Stimulated activated CD8-positive, alpha-beta memory T cell treated with anti-CD3 and anti-CD28 coated beads, Interleukin-7, amount 100 ng/mL, for 1 hour (primary cell): Measurements from ENCODE around the gene SLC4A1AP.

Experiments
- DNase-seq, 2 donors: peaks; one replicate each; pipeline ENCODE4 v3.0.0-alpha.2; 2020; ENCODE audit warnings: low read depth in 2 of 2

Gene SLC4A1AP

DNA sequence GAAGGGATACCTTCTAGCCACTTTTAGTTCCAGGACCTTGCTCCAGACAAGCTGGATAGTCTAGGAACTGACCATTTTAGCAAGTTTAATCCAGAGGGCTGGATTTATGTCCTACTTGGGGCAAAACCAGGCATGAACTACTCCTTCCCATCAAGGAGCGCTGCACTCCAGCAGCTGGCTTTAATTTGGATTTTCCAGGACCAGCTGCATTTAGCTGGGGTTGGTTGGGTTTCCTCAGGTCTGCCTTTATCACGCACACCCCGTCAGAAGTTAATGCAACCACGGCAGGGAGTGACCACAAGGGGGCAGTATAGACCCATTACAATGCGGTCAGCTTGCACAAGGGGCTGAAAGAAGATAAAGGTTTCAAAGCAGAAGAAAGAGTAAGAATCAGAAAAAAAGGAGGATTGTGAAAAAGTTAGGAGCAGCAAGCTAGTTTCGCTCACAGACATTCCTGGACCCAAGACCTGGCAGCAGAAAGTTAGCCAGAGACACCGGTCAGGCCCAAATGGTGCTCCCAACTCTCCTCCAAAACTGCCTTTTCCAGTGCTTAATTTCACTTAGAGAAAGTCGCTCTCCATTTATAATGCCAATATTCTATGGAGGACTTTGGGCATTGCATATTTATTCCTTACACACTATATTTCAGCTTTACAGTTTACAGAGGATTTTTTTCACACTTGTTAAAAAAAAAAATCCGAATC is 40.1 kb downstream of the SLC4A1AP start:
- DNase-seq, result peak; percentile 67 to 68

DNA sequence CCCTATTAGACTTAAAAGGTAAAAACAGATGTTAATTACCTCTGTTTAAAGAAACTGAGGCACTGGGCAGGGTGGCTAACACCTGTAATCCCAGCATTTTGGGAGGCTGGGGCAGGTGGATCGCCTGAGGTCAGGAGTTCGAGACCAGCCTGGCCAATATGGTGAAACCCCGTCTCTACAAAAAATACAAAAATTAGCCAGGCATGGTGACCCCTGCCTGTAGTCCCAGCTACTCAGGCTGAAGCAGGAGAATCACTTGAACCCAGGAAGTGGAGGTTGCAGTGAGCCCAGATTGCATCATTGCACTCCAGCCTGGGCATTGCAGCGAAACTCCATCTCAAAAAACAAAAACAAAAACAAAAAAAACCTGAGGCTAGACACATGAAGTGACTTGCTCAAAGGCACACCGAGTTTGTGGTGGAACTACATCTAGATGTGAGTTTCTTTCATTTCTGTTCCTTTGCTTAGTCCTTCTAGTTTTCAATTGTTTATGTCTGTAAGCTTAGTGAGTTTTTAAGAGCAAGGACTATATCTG is 40.7 kb downstream of the SLC4A1AP start:
- no peak for DNase-seq

DNA sequence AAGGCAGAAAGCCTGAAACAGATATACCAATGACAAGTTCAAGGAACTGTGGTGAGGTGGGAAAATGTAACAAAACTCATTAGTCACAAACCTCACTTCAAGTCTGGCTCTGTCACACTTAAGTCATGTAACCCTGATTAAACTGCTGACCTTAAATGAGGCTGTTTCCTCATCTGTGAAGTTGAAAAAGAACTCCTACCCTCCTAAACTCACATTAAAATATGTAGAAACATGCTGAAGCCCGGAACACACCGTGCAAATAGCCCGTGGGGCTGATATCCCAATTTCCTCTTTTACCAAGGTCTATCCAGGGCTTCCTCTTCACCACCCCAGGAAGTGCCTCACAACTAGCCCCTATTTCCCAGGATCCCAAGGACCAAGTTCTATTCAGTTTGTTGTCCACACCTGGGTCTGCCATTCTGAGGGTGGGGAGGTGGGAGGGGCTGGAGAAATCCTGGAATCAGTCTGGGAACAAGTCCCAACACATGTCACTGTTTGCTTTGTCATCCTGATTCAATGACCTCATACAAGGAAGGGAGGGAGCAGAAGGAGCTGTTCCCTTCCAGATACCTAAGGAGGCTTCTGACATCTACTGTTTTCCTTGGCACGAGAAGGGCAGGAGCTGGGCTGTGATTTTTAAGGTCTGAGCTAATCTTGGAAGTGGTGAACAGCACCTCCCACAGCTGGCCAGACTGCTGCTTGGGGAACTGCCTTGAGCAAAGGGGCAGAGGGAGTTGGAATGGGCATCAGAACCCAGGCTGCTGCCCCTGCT is 42.3 kb downstream of the SLC4A1AP start:
- no peak for DNase-seq

DNA sequence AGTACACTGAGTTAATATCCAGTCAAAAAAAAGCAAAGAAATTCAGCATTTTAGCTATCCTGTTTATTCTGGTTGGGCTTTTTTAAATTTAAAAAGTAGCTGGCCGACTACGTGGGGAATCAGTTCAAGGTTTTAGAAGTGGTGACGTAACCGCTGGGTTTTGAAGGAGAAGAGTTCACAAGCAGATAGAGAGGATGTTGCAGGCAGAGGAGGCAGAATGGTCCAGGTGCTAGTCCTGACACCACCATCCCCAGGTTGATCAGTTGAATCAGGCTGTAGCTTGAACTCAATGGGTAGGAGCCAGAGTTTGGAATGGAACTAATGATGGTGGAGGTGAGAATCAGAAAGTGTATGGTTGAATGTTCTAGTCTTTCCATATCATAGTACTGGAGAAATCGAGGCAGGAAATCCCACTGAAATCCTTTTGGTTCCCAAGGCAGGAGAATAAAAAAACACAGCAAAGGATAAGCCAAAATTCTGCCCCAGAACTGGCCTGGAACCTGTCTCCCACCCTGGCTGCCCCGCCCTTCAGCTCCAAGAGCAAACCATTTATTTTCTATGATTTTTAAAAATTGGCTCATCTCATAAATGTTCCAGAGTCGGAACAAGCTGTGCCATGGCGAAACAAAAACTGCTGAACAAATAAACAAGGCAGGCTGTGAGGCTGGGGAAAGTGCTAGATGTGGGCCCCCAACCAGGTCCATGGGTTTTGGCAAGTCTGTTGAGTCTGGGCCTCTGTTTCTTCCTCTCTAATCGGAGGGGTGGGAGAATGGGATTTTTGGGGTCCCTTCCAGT is 44.0 kb downstream of the SLC4A1AP start:
- no peak for DNase-seq

DNA sequence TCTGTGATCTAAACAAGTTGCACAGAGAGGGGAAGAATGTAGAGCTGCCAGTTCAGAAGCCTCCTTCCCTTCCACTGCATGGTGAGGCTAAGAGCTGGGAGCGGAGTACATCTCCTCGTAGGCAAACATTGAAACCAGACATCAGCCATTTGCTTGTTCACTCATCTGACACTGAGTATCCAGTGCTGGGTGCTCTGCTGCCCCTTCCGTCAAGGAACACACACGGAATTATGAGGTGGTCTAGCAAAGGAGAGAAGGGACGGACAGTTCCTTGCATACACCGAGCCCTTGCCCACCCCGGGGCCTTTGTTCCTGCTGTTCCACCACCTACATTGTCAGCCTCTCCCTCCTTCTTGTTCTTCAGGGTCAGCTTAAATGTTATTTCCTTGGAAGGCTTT is 44.6 kb downstream of the SLC4A1AP start:
- DNase-seq, result no peak

DNA sequence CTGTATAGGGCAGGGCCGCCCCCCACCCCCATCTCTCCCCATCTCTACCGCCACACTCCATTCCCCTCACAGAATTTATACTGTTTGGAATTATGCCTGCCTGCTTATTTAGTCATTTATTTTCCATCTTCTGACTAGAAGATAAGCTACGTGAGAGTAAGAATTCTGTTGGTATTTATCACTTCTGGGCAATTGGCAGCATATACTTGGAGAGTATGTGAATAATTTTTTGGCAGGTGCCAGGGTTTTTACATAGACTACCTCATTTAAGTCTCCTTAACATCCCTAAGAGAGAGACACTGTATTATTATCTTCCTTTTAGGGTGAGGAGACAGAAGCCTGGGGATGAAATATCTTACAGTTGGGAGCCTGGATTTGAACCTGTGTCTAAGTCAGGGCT is 45.0 kb downstream of the SLC4A1AP start:
- no peak for DNase-seq

DNA sequence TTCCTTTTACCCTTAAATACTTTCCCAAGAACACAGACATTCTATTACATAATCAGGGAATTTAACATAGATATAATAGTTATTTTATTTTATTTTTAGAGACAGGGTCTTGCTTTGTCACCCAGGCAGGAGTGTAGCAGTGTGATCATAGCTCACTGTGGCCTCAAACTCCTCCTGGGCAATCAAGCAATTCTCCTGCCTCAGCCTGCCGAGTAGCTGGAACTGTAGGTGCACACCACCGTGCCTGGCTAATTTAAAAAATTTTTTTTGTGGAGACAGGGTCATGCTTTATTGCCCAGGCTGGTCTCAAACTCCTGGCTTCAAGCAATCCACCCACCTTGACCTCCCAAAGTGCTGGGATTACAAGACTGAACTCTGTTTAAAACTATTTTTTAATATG is 45.6 kb downstream of the SLC4A1AP start:
- DNase-seq, result no peak

DNA sequence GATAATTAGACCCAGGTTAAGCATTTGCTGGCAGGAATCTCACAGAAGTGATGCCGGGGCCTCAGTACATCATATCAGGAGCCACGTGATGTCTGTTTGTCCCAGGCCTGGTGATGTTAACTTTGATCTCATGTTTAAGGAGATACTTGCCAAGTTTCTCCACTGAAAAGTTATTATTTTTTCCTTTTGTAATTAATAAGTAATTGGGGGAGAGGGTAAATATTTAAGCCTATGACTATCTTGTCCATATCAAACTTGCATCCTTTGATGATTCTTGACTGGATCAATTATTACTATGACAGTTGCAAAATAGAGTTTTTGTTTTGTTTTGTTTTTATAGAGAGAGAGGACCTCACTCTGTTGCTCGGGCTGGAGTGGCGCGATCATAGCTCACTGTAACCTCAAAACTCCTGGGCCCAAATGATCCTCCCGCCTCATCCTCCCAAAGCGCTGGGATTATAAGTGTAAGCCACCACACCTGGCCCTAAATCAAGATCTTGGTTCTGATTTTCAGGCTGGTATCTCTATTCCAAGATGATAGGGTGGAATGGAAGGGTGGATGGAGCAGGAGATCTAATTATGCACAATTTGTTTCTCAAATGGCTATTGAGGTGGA is 46.4 kb downstream of the SLC4A1AP start:
- DNase-seq, result no peak

DNA sequence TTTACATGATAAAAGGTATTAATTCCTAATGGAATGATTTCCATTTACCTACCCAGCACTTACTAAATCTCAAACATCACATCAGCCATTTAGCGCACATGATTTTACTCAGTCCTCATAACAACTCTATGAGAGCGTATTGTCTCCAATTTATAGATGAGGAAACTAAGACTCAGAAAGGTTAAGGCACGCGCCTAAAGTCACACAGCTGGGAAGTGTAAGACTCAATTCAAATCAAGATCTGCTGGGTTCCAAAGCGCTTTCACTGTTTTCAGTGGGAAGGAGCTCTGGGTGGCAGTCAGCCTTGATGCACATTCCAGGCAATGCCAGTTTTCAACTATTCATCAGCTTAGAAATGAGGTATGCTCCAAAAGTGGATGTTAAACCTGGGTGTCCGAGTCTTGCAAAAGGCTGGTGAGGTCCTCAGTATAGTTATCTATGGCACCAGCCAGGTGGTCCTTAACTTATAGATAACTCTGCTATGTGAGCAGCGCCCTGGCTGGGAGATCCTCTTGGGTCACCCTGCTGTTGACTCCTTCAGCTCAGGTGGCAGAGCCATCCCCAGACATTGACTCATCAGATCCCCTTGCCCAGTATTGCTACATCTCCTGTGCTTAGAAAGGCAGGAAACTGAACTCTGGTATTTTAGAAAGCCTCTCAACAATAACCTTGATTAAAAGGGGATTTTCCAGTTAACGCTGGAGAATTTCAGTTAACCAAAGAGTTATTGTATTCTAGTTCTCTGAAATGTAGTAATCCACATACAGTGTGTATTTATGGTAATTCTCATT is 47.1 kb downstream of the SLC4A1AP start:
- DNase-seq, result no peak

DNA sequence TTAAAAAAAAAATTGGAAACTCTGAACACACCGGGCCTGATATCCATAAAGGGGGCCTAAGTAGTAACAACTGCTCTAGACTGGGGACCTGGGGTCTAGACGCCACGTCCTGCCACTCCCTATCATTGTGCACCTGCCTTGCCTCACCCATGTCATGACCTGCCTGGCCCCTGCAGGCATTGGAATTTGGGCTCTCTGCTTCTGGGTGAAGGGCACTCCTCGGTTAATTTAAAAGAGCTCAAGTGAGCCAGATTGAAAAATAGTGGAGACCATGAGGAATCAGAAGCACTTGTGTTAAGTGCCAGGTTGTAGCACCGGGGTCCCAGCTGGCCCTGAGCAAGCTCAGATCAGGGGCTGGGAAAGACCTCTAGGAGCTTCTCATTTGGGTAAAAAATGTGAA is 48.1 kb downstream of the SLC4A1AP start:
- DNase-seq, result no peak

DNA sequence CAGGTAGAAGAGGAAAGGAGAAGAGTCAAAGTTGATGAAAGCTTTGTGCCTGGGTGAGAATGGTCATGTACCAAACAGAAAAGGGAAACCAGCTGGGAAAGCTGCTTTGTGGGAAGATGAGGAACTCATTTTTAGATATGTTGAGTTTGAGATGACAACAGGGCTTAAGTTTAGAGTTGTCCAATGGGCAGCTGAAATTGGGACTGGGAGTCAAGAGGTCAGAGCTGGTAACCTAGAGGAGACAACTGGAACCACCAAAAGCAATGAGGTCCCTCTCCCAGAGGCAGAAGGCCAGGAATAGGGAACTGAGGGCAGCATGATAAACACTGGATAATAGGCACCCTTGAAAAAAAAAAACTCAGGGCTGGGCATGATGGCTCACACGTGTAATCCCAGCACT is 48.8 kb downstream of the SLC4A1AP start:
- DNase-seq, result no peak

DNA sequence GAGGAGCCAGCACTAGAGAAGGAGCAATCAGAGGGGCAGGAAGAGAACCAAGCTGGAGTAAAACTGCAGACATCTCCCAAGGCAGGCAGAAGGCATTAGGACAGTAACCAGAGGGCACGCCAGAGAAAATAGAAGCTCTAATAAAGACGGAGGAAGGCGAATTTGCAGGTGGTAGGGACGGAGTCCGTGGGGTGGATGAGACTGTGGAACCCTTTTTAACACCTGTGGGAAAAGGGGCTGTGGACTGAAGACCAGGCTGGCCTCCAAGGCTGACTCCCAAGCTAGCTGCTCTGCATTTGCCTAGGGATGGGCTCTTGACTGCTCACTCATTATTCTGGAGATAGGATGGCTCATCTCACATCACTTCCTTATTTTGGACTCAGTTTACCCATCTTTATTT is 49.5 kb downstream of the SLC4A1AP start:
- DNase-seq, result no peak

DNA sequence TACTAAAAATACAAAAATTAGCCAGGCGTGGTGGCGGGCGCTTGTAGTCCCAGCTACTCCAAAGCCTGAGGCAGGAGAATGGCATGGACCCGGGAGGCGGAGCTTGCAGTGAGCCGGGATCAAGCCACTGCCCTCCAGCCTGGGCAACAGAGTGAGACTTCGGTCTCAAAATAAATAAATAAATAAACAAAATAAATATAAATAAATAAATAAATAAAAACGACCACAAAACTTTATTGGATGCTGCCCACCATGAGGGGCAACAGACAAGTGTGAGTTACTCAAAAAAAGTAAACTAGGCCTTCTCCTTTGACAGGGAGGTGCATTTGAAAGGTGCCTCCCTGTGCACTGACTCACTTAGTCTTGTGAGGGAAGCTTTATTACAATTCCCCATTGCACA is 50.4 kb downstream of the SLC4A1AP start:
- no peak for DNase-seq

DNA sequence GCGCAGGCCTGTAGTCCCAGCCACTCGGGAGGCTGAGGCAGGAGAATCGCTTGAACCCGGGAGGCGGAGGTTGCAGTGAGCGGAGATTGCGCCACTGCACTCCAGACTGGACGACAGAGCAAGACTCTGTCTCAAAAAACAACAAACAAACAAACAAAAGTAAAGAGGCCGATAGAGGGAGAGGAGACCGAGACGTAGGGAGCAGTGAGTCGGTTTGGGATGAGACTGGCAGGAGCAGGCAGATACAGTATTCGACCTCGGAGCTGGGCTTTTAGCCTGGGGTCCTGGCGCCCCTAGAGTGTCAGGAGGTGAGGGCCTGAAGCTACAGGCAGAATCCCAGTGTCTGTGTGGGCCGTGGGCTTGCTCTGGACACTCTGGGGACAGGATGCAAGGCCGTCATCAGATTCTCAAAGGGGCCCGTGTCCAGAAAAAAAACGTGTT is 51.2 kb downstream of the SLC4A1AP start:
- no peak for DNase-seq

DNA sequence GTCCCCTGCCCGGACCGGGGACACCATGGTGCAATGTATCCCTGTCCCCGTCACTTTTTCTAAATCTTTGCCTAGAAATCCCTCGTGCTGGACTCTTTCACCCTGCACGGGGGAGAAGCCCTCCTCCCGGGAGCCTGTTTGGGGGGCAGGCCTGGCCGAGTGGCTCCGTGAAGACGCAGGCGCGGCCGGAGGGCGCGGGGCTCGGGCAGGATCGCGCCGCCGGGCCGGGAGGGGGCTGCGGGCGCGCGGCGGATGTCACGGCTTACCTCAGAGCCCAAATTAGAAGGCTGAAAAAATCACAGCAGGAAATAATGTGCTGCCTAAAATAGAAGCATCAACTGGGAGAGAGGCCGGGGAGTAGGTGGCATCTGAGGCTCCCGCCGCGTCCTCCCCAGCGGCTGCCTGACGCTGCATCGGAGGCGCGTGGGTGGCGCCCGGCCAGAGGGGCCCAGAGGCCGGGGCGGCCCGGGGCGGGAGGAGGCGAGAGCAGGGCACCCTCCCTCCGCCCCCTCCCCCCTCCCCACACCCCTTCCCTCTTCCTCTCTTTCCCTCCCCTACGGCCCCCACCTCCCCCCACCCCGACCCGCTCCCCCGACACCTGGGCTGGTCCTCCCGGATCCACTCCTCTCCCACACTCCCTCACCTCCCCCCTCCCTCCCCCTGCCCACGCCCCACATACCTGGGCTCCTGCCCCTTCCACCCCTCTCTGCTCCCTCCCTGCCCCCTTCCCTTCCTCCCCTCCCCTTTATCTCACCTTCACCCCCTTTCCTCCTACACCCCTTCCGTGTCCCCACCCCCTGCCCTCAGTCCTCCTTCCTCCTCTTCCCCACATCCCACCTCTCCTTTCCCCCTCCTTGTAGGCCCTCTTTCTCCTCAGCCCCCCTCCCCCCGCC is 51.9 kb downstream of the SLC4A1AP start:
- DNase-seq, result no peak

DNA sequence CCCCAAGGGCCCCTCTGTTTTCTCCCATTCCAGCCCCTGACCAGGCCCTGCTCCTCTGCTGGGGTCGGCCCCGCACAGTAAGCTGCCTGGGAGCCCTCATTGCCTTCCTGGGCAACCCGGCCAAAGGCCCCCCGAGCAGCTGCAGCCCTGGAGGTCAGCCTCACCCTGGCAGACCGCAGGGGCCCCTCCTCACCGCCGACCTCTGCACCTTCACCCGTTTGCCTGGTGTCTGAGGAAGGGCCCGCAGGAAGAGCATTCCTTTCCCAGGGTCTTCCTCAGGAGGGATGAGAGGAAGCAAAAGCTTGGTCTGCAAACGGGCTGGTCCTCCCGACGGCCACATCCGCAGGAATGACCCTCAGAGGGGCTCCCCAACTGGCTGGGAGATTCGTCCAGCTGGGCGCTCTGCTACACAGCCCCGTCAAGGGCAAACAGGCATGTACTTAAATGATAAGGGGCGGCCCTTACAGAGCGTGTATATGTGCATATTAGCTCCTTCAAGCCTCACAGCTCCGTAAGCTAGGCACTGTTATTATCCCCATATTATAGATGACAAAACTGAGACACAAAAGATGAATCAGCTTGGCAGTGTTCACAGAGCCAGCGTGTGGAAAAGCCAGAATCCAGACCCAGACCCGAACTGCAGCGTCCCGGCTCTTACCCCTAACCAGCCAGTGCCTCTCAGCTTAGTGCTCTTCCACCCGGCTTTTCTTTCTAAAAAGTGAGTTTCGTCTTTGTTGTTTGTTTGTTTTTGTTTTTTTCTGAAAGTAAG is 52.8 kb downstream of the SLC4A1AP start:
- no peak for DNase-seq

DNA sequence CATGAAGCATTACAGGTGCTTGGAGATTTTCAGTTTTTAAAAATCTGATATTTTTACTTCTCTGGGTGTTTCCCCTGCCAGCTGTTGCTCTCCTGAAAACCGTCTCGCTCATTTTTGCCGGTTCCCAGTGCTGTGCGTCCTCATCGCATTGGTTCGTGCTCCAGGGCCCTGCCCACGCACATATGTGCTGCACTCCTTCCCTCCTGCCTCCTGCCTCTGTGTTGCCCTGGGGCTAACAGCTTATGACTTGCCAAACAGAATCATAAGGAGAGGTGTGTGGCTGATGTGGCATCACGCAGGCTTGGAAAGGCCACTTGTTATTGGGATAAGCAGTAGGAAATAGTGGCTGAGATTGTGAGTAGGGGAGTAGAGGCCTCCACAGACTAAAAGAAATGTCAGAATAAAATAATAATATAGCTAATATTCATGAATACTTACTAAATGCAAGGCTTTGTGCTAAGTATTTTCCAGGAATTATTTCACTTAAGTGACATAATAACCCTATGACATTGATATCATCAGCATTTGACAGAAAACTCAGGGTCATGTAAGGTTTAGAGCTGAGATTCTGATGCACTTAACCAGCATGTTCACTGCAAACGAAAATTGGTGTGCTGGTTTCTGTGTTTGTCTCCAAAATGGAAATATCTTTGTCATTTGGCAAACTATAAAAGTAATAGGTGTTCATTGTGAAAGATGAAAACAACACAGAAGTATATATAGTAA is 53.5 kb downstream of the SLC4A1AP start:
- no peak for DNase-seq

DNA sequence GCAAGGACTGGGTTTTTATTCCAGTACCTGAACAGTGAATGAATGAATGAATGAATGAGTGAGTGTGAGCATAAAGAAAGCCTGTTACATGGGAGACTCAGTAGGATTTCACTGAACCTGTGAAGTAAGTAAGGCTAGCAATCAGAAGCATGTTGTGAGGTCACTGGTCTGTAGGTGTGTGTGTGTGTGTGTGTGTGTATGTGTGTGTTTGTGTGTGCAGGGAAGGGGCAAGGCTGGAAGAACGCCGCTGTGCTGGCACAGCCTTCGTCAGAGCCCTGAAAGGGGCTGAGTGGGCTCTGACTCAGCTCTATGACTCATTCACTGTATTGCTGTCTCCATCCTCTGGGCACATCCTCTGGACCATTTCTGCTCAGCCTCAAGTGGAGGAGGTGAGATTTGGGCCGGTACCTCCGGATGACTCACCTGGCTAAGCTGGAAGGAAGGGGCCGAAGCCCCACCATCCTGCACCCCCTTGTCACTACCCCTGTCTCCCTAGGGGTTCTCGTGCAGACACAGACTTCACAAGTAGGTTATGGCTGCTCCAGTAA is 56.4 kb downstream of the SLC4A1AP start:
- DNase-seq, result no peak
